ENCODE data around the gene MSI1. TPM values are rescaled to one million over a fixed set of nuclear protein-coding genes. Genes with fewer than 3 reads are reported as not detected.

Gene MSI1
- total RNA-seq, 1 experiment from 2014 or later, result 3.6 TPM

DNA sequence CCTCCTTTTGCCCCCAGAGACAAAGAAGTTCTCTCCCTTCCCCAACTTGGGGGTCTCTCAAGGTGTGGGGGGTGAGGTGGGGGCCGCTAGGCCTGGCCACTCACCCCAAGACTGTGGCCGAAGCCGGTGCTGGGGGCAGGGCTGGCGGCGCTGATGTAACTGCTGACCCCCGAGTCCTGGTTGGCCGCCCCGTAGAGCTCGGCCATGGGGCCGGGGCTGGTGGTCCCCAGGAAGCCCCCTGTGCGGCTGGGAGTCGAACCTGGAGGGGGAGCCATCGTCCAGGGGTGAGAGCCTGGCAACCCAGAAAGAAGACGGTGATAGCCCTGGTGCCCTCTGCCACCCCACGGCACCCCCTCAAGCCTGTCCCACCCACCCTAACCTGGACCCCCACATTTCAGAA, 22.9 kb downstream of the MSI1 start:
- no peaks in the 10 kb centered on the region for H3K4me1 ChIP-seq (ENCODE audit: insufficient read depth, low read length, poor library complexity, severe bottlenecking)
- CTCF ChIA-PET, result interaction anchor here (0.7 to 0.9 kb wide), 4 partner anchors 20 to 85 kb away, joined by 4 to 10 read pairs (median 4); partner anchors contain the start of gene RNU4-1
- no TSS peak for BruUV-seq (replicated peaks)
- no peaks in the 10 kb centered on the region for H3K9me3 ChIP-seq (ENCODE audit: low read depth, low read length, poor library complexity, severe bottlenecking)
- H3K27ac ChIP-seq (ENCODE audit: low read depth, low read length, poor library complexity, severe bottlenecking), result no peak overlapping the region
- DNase-seq (ENCODE audit: low spot score), result no peak
- TF ChIP-seq EZH2 (IDR thresholded peaks at IDR 0.05; ENCODE audit: borderline replicate concordance, low read depth, low read length, poor library complexity, severe bottlenecking), result no peak
- TF ChIP-seq, protein P1, sequence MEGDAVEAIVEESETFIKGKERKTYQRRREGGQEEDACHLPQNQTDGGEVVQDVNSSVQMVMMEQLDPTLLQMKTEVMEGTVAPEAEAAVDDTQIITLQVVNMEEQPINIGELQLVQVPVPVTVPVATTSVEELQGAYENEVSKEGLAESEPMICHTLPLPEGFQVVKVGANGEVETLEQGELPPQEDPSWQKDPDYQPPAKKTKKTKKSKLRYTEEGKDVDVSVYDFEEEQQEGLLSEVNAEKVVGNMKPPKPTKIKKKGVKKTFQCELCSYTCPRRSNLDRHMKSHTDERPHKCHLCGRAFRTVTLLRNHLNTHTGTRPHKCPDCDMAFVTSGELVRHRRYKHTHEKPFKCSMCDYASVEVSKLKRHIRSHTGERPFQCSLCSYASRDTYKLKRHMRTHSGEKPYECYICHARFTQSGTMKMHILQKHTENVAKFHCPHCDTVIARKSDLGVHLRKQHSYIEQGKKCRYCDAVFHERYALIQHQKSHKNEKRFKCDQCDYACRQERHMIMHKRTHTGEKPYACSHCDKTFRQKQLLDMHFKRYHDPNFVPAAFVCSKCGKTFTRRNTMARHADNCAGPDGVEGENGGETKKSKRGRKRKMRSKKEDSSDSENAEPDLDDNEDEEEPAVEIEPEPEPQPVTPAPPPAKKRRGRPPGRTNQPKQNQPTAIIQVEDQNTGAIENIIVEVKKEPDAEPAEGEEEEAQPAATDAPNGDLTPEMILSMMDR (conservative IDR thresholded peaks at IDR 0.05; ENCODE audit: low read depth, low read length), result no peak
- no peaks in the 10 kb centered on the region for H3K36me3 ChIP-seq (ENCODE audit: insufficient read depth, low read length, poor library complexity, severe bottlenecking)
- no peak overlapping the region for H3K4me3 ChIP-seq (ENCODE audit: low read depth, low read length, poor library complexity, severe bottlenecking)
- H3K27me3 ChIP-seq (replicated peaks; ENCODE audit: insufficient read depth, low read depth, low read length, poor library complexity), result no peaks in the 10 kb centered on the region
- POLR2A ChIA-PET (ENCODE audit: low non-redundant PET), result no interaction called here
- intact Hi-C loops (cut with micrococcal nuclease; ENCODE audit: unreplicated experiment), result no loop called here

DNA sequence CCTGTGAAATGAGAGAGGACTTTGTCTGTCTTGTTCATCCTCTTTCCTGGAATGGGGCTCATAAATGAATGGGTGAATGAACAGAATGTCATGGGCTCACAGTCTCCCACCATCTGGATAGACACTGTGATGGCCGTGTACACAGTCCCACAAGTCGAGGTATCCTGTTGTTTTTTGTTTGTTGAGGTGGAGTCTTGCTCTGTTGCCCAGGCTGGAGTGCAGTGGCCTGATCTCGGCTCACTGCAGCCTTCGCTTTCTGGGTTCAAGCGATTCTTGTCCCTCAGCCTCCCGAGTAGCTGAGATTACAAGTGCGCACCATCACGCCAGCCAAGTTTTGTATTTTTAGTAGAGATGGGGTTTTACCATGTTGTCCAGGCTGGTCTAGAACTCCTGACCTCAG, 25.3 kb downstream of the MSI1 start:
- intact Hi-C loops (cut with micrococcal nuclease; ENCODE audit: unreplicated experiment), result no loop called here
- H3K9me3 ChIP-seq (ENCODE audit: low read depth, low read length, poor library complexity, severe bottlenecking), result no peaks in the 10 kb centered on the region
- ChIA-PET POLR2A (ENCODE audit: low non-redundant PET) (interaction anchor here (0.7 kb wide), 1 partner anchor 308 kb away, joined by 3 read pairs; no protein-coding TSS in a partner anchor), CTCF (no interaction called here)
- no peaks in the 10 kb centered on the region for H3K36me3 ChIP-seq (ENCODE audit: insufficient read depth, low read length, poor library complexity, severe bottlenecking)
- H3K27ac ChIP-seq (ENCODE audit: low read depth, low read length, poor library complexity, severe bottlenecking), result no peak overlapping the region
- no peaks in the 10 kb centered on the region for H3K27me3 ChIP-seq (replicated peaks; ENCODE audit: insufficient read depth, low read depth, low read length, poor library complexity)
- no peak overlapping the region for H3K4me3 ChIP-seq (ENCODE audit: low read depth, low read length, poor library complexity, severe bottlenecking)
- DNase-seq (ENCODE audit: low spot score), result no peak
- TF ChIP-seq, protein P1 (conservative IDR thresholded peaks at IDR 0.05; ENCODE audit: low read depth, low read length), result no peak
- no peak for TF ChIP-seq EZH2 (IDR thresholded peaks at IDR 0.05; ENCODE audit: borderline replicate concordance, low read depth, low read length, poor library complexity, severe bottlenecking)
- no peaks in the 10 kb centered on the region for H3K4me1 ChIP-seq (ENCODE audit: insufficient read depth, low read length, poor library complexity, severe bottlenecking)
- no TSS peak for BruUV-seq (replicated peaks)

DNA sequence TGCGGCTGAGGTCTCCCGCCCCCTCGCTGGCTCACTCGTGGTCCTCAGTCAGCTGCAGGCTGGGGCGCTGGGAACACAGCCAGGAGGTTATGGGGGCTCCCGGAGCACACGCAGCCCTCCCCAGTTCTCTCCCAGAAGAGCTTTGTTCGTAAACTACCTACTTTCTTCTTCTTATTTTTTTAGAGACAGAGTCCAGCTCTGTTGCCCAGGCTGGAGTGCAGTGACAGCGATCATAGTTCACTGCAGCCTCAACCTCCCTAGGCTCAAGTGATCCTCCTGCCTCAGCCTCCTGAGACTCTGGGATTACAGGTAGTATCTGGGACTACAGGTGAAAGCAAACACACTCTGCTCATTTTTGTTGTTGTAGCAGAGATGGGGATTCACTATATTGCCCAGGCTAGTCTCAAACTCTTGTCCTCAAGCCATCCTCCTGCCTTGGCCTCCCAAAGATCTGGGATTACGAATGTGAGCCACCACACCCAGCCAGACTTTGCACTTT, 25.9 kb downstream of the MSI1 start:
- H3K36me3 ChIP-seq (ENCODE audit: insufficient read depth, low read length, poor library complexity, severe bottlenecking), result no peaks in the 10 kb centered on the region
- TF ChIP-seq, protein P1 (conservative IDR thresholded peaks at IDR 0.05; ENCODE audit: low read depth, low read length), result no peak
- TF ChIP-seq EZH2 (IDR thresholded peaks at IDR 0.05; ENCODE audit: borderline replicate concordance, low read depth, low read length, poor library complexity, severe bottlenecking), result no peak
- H3K27ac ChIP-seq (ENCODE audit: low read depth, low read length, poor library complexity, severe bottlenecking), result no peak overlapping the region
- ChIA-PET POLR2A (ENCODE audit: low non-redundant PET) (no interaction called here), CTCF (no interaction called here)
- no peaks in the 10 kb centered on the region for H3K4me1 ChIP-seq (ENCODE audit: insufficient read depth, low read length, poor library complexity, severe bottlenecking)
- no peak overlapping the region for H3K4me3 ChIP-seq (ENCODE audit: low read depth, low read length, poor library complexity, severe bottlenecking)
- no peaks in the 10 kb centered on the region for H3K27me3 ChIP-seq (replicated peaks; ENCODE audit: insufficient read depth, low read depth, low read length, poor library complexity)
- intact Hi-C loops (cut with micrococcal nuclease; ENCODE audit: unreplicated experiment), result no loop called here
- no peak for DNase-seq (ENCODE audit: low spot score)
- BruUV-seq (replicated peaks), result no TSS peak
- no peaks in the 10 kb centered on the region for H3K9me3 ChIP-seq (ENCODE audit: low read depth, low read length, poor library complexity, severe bottlenecking)
